RKO (cell line): ENCODE data around the gene TCF23.
"Not testable (repeated sequence)": the region's sequence is repeated elsewhere in the genome, so short reads cannot be mapped to it uniquely, and the experiment has no call there.

Experiments
- DNase-seq: peaks from one replicate; pipeline ENCODE4 v3.0.0-alpha.2; 2016; ENCODE audit warnings: low spot score

TCF23 gene

DNA sequence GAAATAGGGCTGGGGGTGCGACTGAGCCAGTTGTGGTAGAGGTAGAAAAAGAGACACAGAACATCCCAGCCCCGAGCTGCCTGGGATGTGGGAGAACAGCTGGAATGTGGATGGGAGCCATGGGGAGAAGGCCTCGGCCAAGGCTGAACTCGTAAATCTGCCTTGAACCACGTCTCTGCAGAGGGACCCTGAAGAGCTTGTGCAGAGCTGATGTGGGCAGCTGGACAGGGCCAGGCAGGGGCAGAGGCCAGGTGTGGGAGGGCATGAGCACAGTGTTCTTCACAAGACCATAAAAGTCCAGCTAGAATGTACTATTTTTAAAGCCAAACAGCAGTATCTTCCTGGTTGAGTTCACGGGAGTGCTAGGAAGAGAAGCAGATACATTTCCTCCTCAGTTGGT is 5.7 kb downstream of the TCF23 start:
- DNase-seq: no peak

DNA sequence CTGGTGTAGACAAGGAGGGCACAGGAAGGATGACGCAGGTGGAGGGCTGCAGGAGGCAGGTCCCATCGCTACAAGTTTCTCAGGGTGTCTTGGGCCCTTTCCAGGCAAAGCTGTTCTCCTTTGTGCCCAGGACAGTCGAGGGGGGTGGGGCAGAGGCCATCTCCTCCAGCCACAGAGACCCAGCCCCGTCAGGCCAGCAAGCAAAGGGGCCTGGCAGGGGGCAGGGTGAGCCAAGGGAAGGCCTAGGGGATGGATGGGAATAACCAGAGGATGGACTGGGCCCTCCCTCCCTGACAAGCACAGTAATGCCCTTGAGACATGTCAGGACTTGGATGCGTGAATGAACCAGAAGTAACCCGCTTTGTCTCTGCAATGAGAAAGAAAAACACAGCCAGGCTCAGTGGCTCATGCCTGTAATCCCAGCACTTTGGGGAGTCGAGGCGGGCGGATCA is 6.3 kb downstream of the TCF23 start:
- DNase-seq: no peak

DNA sequence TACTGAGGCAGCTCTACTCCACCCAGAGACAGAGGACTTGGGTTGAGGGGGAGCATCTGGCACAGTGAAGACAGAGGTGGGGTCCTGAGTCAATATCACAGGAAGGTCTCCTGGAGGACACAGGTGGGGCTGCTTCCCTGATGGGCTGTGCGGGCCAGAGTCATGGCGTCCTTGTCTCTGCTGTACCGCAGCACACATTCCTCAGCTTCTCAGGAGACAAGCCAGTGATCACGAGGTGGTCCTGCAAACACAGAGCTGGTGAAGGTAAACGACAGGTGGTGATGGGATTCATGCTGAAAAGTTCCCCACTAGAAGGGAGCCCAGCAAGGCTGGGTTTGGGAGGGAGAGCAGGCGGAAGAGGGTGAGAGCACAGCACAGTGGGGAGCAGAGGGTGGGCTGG is 9.7 kb downstream of the TCF23 start:
- no peak for DNase-seq

DNA sequence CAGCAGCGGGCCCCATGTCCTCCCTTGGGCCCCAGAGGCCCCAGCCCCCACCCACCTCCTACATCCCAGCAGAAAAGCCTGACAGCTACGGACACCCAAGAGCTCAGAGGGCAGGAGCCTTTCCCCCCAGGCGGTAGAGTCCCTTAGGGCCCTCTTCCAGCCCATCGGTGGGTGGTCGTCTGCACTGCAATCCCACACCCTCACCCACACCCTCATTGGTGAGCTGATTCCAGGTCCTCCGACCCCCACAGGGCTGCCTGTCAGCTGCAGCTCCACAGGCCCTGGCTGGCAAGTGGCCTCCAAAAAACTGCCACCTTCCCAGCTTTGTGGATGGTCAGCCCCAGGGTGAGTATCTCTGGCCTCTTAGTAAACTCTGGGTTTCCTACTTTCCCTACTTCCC is 10.5 kb downstream of the TCF23 start:
- no peak for DNase-seq

DNA sequence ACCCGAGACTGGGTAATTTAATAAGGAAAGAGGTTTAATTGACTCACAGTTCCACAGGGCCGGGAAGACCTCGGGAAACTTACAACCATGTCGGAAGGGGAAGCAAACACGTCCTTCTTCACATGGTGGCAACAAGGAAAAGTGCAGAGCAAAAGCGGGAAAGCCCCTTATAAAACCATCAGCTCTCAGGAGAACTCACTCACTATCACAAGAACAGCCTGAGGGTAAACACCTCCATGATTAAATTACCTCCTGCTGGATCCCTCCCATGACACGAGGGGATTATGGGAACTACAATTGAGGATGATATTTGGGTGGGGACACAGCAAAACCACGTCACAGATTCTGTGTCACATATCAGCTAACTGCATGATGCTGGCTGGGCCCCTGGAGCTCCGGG is 11.4 kb downstream of the TCF23 start:
- no peak for DNase-seq

DNA sequence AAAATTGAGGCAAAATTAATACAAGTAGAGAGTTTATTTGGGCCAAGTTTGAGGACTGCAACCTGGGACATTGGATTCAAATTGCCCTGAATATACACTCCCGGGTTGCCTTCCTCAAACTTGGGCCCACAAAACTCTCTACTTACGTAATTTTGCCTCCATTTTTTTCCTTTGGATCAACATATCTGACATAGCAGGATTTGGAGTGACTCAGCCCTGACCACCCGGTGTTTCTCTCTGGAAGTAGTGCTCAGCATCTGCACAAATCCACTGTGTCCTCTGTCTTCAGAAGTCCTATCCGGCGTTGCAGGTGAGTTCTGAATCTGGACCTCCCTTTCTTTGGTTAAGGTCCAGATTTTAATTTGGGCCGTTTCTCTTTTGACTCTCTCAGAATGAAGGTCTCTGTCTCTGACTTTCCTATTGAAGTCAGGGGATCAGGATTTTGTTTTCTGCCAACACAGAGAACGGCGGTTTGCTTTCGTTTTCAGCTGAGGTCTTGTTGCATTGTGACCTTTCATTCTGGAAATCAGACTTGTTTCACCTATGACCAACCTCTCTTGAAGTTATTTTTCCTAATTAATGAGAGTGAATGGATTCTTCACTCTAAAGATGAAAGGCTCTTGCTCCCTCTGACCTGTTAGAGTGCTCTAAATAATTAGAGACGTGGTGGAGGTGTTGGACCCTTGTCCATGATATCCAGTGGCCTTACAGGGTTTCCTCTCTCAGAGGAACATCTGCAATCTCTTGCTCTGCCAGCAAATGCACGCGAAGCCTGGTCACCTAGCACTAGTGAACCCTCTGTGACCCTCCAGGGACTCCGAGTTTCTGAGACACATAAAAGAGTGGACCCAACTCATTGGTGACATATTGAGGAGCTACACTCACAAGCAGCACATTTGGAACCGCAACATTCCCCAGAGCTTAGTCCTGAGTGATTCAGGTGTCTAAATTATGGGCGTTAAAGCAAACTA is 13.6 kb downstream of the TCF23 start:
- no peak for DNase-seq

DNA sequence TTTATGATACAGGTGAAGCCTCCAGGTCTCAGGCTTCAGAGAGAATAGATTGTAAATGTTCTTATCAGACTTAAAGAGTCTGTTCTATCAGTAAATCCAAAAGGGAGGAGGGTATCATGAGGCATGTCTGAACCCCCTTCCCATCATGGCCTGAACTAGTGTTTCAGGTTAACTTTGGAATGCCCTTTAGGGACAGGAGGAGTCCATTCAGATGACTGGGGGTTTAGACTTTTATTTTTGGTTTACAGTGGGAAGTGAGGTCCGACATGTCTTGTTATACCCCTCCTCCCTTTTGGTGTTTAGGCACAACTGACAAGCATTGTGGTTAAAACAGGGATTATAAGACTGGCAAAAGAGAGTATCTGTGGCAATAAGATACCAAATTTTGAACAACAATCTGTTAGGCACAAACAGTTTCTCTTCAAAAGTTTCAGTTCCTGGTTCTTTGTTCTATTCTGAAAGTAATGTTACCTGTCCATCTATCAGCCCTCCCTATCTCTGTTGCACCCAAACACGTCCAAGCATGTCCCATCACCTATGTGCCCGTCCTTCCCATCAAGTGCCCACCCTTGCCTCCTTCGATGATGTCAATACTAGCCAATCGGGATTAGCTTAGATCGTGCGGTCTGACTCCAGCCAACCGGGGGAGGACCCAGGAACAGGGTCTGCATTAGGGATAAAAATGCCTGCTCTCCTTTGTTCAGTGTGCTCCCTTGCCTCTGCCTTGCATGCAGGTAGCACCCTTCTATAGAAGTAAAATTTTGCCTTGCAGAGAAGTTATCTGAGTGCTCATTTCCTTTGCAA is 16.4 kb downstream of the TCF23 start:
- DNase-seq: no peak

DNA sequence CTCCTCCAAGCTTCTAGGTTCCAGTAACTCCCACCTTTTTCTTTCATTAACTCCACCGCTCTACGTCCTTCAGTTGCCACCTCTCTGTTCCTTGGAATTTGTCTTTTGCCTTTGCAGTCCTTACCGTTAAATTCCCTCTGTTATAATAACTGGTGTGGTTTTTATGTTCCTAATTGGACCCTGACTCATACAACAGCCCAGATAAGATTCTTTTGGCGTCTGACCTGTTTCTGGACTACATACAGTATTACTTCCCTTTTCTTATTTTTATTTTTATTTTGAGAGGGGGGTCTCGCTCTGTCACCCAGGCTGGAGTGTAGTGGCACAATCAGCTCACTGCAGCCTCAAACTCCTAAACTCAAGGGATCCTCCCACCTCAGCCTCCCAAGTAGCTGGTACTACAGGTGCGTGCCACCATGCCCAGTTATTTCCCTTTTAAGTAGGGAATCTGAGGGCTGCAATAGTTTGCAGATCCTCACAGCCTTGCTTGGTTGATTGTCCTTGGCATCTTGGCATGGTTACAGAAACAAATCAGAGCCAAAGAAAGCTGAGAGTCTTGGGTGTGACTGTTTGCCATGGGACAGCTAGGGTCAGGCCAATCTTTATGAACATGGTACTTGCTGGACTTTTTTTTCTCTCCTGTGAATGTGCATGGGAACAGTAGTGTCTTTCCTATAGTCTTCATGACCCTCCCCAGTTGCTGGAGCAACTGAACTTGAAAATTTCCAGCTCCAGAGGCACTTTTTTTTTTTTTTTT is 22.0 kb downstream of the TCF23 start:
- no peak for DNase-seq

DNA sequence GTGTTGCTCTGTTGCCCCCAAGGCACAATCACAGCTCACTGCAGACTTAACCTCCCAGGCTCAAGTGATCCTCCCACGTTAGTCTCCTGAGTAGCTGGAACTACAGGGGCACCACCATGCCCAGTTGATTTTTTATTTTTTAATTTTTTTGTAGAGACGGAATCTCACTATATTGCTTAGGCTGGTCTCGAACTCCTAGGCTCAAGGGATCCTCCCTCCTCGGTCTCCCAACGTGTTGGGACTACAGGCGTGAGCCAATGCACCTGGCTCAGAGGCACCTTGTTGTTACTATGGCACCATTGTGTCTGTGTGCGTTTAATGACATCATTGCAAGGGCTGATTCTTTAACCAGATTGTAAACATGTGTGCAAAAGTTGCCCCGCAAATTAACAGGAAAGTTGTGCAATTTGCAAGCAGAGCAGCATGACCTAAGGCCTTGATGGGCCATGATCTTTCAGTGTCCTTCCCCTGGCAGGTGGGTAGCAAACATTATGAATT is 22.6 kb downstream of the TCF23 start:
- no peak for DNase-seq

DNA sequence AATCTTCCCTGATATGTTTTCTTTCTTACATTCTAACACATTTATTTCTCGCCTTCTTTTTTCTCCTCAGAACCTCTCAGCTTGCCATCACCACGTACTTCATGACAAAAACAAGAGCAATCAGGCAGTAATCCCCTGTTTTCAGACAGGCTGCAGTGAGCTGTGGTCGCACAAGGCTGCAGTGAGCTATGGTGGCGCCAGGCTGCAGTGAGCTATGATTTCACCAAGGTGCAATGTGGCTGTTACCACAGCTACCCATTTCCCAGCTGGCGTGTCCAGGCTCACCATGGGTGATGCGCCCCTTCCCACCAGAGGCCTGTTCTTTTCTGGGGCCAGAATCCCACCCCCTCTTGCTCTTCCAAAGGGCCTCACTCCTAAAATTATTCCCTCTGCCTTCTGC is 25.8 kb downstream of the TCF23 start:
- DNase-seq: no peak

DNA sequence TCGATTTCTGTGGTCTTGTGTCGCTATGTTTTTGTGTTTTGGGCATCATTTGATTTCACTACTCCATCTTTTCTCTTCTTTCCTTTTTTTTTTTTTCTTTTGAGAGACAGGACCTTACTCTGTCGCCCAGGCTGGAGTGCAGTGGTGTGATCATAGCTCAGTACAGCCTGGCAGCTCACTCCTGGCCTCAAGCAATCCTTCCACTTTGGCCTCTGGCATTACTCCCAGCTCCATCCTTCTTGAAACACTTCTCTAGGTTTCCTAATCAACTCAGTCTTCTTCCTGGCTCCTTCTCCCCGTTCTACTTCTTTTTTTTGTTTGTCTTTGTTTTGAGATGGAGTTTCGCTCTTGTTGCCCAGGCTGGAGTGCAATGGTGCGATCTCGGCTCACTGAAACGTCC is 26.5 kb downstream of the TCF23 start:
- no peak for DNase-seq

DNA sequence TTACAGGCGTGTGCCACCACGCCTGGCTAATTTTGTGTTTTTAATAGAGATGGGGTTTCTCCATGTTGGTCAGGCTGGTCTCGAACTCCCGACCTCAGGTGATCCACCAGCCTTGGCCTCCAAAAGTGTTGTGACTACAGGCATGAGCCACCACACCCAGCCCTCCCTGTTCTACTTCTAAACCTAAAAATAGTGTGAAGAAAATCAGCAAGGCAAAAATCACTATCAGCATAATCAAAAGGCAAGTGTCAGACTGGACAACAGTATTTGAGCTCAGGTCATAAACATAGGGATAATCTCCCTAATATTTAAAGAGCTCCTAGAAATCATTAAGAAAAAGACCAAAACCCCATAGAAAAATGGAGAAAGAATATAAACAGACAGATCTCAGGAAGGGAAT is 27.0 kb downstream of the TCF23 start:
- not testable (repeated sequence) for DNase-seq

DNA sequence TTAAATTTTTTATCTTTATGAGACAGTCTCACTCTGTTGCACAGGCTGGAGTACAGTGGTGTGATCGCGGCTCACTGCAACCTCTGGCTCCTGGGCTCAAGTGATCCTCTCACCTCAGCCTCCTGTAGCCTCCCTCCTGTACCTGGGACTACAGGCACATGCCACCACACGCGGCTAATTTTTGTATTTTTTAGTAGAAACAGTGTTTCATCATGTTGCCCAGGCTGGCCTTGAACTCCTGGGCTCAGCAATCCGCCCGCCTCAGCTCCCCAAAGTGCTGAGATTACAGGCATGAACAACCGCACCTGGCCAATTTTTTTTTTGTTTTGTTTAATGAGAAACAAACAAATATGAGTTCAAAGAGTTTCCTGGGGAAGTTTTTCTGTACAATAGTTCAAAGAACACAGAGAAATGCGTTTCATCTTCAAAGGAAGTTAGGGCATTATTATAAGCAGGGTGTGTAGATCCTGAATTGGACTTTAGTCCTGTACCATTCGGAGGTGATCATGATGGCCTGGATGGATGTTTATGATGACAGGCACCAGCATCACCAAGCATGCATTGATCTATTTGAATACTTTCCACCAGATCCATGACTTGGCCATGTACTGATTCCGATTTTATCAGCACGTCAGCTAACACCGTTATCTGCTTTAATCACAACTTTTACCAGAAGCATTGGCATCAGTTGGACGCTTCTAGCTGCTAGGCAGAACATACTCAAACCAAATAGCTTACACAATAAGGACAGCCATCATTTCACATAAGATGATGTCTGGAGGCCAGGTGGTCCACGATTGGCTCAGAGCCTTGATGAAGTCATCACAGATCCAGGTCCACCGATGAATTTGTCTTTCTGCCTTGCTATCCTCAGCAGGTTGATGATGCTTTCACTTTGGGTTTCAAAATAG is 28.9 kb downstream of the TCF23 start:
- no peak for DNase-seq

DNA sequence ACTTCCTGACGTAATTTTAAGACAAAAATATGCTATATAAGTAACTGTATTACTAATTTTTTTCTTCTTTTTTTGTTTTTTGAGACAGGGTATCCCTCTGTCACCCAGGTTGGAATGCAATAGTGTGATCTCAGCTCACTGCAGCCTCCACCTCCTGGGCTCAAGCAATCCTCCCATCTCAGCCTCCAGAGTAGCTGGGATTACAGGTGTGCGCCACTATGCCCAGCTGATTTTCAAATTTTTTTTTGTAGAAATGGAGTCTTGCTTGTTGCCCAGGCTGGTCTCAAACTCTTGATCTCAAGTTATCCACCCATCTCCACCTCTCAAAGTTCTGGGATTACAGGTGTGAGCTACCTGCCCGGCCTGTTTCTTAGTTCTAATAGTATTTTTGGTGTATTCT is 29.7 kb downstream of the TCF23 start:
- no peak for DNase-seq

DNA sequence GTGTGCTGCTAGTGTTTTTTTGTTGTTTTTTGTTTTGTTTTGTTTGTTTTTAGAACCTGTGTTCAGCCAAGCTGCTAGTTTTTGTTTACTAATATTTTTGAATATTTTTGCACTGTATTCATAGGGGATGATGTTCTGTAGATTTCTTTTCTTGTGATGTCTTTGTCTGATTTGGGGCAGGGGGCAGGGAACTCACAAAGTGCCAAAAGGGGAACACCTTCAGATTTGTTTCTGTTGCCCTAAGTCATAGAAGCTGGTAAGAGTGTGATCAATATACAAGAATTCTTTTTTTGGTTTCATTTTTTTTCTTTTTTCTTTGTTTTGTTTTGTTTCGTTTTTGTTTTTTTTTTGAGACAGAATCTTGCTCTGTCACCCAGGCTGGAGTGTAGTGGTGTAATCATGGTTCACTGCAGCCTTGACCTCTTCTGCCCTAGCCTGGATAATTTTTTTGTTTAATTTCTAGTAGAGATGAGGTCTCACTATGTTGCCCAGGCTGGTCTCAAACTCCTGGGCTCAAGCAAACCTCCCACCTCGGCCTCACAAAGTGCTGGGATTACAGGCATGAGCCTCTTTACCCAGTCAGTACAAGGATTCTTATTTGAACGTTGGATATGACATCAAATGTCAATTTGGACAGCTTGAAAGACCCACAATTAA is 30.7 kb downstream of the TCF23 start:
- no peak for DNase-seq

DNA sequence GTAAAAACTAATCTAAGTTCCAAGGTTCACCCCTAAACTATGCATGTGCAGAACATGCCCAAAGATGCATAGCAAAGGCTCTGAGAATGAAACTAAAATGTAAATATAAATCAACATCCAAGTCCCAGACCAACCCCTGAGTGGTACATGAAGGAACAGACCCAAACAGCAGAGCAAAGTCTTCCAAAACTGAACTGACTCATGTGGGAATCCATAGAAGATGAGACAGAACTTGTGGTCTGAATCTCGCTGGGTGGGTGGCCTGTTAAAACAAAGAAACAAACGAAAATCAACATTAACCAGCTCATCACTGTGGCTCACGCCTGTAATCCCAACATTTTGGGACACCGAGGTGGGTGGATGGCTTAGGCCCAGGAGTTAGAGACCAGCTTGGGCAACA is 33.5 kb downstream of the TCF23 start:
- DNase-seq: no peak

DNA sequence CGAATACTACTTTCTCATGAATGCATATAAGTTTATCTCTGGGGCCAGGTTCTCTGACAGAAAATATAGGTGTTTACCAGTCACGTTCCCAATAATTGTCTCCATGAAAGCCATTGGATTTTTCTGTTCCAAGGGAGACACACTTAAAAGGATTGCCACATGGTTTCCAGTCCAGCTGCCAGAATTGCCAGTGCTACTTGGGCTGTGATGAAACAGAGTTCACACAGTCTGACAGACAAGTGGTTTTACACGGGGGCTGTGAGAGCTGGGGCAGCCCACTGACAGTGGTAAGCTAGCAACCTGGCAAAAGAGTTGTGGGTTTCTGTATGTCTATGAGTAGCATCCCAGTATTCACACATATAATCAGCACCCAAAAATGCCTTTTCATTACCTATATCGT is 35.3 kb downstream of the TCF23 start:
- no peak for DNase-seq

DNA sequence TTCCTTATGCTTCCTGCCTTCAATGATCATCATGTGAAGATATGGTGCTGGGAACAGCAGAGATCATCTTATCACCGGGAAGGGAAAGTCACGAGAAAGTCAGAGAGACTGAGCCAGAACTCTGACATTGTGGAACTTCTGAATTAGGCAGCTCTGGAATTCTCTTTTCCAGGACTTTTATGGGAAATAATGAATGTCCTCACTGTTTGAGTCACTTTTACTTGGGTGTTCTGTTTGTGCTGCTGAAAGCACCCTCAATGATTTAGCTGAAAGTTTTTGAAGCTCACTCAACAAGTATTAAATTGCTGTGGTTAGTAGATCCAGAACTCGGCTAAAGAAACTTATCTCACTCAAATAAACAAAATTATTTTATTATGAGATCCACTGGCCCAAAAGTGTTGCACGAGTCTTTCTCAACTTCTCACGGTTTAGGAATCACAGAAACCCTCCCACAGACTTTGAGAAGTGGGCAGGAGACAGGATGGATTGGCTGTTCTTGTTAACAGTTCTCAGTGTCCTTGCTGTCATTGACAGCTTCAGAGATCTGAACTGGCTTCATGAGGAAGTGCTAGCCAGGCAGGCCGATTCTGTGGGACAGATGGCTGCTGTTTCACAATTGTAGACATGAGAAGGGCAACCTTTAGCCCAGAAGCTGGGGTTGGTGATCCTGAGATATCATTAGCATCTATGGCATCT is 36.7 kb downstream of the TCF23 start:
- no peak for DNase-seq

DNA sequence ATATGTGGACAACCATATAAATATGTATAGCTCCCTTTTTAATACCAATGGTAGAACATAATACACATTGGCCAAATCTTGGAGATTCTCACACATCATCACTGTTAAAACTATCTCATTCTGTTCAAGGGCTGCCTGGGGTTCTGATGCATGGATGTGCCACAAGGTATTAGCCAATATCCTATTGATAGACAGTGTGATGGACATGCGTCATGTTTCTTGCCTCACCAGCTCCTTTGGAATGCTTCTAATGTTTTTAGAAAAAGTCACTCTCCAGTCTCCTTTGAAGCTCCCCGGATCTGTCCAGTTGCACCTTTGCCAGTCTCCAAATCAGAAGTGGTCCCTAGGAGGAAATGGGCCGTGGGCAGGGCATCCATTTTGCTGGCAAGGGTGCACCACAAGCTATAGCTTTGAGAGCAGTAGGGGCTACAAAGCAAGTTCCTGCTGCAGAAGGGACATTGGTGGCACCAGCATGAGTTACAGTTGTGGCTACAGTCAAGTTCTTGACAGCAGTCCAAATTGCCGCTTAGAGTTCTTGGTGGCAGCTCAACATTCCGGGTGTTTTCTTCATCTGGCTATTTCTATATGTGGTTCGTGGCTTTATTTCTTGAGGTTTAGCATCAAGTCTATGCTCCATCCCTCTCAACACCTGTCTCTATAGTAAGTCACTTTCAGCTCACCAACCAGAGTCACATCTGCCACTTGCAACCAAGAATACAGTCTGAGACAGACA is 38.0 kb downstream of the TCF23 start:
- no peak for DNase-seq
